ENCODE data around the gene DNAH14. TPM values are rescaled to one million over a fixed set of nuclear protein-coding genes. Genes with fewer than 3 reads are reported as not detected.

DNAH14 gene
- total and polyA plus RNA-seq, 9 donors = 3.7 to 61.4 (median 24.2) TPM

DNA sequence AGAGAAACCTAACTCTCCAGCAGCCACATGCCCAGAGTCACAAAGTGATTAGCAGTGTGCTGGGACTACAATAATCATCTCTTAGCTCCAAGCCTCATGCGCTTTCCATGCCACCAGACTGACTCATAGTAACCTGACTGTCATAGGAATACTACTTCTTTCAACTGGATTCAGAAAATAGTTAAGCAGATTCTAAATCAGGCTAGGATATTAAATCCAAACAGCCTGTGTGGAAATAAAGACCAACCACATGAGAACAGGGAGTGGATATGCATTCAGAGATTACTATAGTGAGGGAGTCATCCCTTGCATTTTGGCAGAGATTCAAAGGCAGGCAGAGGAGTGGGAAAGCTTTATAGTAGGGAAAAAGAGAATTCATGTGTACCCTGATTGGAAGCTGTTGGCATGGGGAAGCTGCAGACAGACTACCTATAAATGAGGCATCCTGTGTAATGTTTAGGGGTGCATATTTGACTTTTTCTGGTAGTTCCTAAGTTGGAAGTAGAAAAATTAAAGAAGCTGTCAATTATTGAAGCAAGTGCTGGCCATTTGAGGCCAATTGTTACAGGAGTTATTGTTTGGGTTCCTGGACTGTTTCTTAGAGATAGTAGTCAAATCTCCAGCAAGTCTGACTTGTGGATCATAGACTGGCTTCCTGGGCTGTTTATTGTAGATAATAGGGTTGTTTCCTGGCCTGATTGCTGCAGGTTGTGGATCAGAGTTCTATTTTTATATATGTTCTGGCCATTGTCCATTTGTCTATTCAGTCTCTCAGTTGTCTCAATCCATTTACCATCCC, 31.7 kb upstream of the DNAH14 start:
- H3K9me3 ChIP-seq = no peaks in the 10 kb centered on the region
- intact Hi-C loops (cut with DNase I) = no loop called here
- WGBS, 3 donors = 89 to 98% (median 90%) methylated on average over 1 of the region's 1 CpG
- no peaks in the 10 kb centered on the region for H3K36me3 ChIP-seq
- H3K4me3 ChIP-seq = no peak overlapping the region
- H3K27ac ChIP-seq = no peak overlapping the region
- DNase-seq = no peak
- no peaks in the 10 kb centered on the region for H3K27me3 ChIP-seq
- TF ChIP-seq, protein P1, sequence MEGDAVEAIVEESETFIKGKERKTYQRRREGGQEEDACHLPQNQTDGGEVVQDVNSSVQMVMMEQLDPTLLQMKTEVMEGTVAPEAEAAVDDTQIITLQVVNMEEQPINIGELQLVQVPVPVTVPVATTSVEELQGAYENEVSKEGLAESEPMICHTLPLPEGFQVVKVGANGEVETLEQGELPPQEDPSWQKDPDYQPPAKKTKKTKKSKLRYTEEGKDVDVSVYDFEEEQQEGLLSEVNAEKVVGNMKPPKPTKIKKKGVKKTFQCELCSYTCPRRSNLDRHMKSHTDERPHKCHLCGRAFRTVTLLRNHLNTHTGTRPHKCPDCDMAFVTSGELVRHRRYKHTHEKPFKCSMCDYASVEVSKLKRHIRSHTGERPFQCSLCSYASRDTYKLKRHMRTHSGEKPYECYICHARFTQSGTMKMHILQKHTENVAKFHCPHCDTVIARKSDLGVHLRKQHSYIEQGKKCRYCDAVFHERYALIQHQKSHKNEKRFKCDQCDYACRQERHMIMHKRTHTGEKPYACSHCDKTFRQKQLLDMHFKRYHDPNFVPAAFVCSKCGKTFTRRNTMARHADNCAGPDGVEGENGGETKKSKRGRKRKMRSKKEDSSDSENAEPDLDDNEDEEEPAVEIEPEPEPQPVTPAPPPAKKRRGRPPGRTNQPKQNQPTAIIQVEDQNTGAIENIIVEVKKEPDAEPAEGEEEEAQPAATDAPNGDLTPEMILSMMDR (IDR thresholded peaks at IDR 0.05) = no peak
- TF ChIP-seq EP300 (IDR thresholded peaks at IDR 0.05) (no peak), POLR2A (IDR thresholded peaks at IDR 0.05) (no peak)
- no peaks in the 10 kb centered on the region for H3K4me1 ChIP-seq (ENCODE audit: insufficient read depth)

DNA sequence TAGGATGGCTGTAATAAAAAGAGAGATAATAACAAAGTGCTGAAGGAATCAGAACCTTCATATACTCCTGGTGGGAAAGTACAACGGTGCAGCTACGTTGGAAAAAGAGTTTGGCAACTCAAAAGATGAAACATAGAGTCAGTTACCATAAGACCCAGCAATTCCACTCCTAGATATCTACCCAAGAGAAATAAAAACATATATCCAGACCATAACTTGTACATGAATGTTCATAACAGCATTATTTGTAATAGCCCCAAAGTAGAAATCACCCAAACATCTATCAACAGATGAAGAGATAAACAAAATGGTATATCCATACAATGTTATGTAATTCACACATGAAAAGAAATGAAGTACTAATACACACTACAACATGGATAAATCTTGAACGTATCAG, 30.5 kb upstream of the DNAH14 start:
- Histone ChIP-seq H3K27ac (no peak overlapping the region), H3K36me3 (no peaks in the 10 kb centered on the region), H3K27me3 (no peaks in the 10 kb centered on the region), H3K9me3 (no peaks in the 10 kb centered on the region), H3K4me3 (no peak overlapping the region), H3K4me1 (ENCODE audit: insufficient read depth) (no peaks in the 10 kb centered on the region)
- WGBS, 3 donors = 90 to 96% (median 90%) methylated on average over 3 of the region's 3 CpGs
- TF ChIP-seq POLR2A (IDR thresholded peaks at IDR 0.05) (no peak), EP300 (IDR thresholded peaks at IDR 0.05) (no peak)
- TF ChIP-seq, protein P1 (IDR thresholded peaks at IDR 0.05) = no peak
- no peak for DNase-seq
- intact Hi-C loops (cut with DNase I) = no loop called here

GRCh38 chr1:224900062-224900630, 29.3 kb upstream of the DNAH14 start:
- no peaks in the 10 kb centered on the region for H3K4me1 ChIP-seq (ENCODE audit: insufficient read depth)
- H3K9me3 ChIP-seq = no peaks in the 10 kb centered on the region
- WGBS, 3 donors = 77 to 84% (median 79%) methylated on average over 3 of the region's 3 CpGs
- H3K27ac ChIP-seq = no peak overlapping the region
- H3K27me3 ChIP-seq = no peaks in the 10 kb centered on the region
- no peak for TF ChIP-seq POLR2A (IDR thresholded peaks at IDR 0.05)
- no peak for TF ChIP-seq EP300 (IDR thresholded peaks at IDR 0.05)
- TF ChIP-seq, protein P1 (IDR thresholded peaks at IDR 0.05) = no peak
- no peak for DNase-seq
- no peak overlapping the region for H3K4me3 ChIP-seq
- no peaks in the 10 kb centered on the region for H3K36me3 ChIP-seq
- intact Hi-C loops (cut with DNase I) = no loop called here

- 72 to 84% (median 73%) methylated on average over 5 of the region's 5 CpGs for WGBS, 3 donors
- DNase-seq = no peak
- TF ChIP-seq EP300 (IDR thresholded peaks at IDR 0.05) (no peak), POLR2A (IDR thresholded peaks at IDR 0.05) (no peak)
- TF ChIP-seq, protein P1 (IDR thresholded peaks at IDR 0.05) = no peak
- H3K9me3 ChIP-seq = no peaks in the 10 kb centered on the region
- H3K27me3 ChIP-seq = no peaks in the 10 kb centered on the region
- H3K4me3 ChIP-seq = no peak overlapping the region
- intact Hi-C loops (cut with DNase I) = no loop called here
- H3K36me3 ChIP-seq = no peaks in the 10 kb centered on the region
- H3K4me1 ChIP-seq (ENCODE audit: insufficient read depth) = no peaks in the 10 kb centered on the region
- H3K27ac ChIP-seq = no peak overlapping the region
Measured at GRCh38 chr1:224901087-224901810, 28.2 kb upstream of the DNAH14 start.
